GM18873 (cell line): ENCODE measurements around the gene POPDC3.
"Not testable (repeated sequence)": the region's sequence is repeated elsewhere in the genome, so short reads cannot be mapped to it uniquely, and the experiment has no call there.

Experiments used
- ATAC-seq: cut with Tn5 transposase; IDR thresholded peaks from one replicate; pipeline ENCODE4 v1.9.1; 2021; ENCODE audit warnings: mild to moderate bottlenecking, moderate library complexity, moderate number of reproducible peaks; ENCODE audit not compliant: unreplicated experiment, low FRiP score

The POPDC3 gene, protein sequence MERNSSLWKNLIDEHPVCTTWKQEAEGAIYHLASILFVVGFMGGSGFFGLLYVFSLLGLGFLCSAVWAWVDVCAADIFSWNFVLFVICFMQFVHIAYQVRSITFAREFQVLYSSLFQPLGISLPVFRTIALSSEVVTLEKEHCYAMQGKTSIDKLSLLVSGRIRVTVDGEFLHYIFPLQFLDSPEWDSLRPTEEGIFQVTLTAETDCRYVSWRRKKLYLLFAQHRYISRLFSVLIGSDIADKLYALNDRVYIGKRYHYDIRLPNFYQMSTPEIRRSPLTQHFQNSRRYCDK

DNA sequence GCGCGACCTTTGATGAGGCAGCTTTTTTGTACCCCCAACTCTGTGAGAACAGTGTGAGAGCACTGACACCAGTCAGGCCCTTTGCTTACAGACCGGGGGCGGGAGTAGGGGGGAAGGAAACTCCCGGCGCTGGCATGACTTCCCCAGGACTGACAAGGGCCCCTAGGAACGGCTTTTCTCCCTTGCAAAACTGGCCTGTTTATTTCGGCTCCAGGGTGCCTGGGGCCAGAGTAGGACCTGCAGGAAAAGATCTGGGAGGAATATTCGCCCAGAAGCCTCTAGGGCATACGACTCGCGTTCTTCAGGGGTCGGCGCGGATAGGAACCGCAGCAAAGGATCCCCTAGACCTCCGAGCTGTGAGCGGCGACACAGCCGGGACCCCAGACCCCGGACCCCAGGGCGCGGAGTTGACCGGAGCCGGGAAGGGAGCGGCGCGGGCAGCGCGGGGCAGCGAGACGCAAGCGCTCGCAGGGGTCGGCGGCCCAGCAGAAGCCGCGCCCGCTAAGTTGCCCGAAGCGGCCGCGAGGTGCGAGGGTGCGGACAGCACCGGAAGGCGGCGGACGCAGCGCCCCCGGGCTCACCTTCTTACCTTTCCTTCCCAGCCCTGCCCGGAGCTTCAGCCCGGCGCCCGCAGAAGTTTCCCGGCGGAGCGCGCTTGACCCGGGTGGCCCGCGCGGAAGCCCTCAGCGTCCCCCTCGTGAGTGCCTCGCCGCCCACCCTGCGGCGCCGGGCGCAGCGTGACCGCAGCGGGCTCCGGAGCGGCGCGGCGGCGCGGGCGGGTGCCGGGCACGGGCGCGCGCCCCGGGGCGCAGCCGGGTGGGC, at the start of gene POPDC3:
POPDC3 (minus strand) TSS at position 771 of the 822 bp plus-strand sequence. CDS start 18,105 bp downstream, outside the sequence.
- no peak for ATAC-seq

DNA sequence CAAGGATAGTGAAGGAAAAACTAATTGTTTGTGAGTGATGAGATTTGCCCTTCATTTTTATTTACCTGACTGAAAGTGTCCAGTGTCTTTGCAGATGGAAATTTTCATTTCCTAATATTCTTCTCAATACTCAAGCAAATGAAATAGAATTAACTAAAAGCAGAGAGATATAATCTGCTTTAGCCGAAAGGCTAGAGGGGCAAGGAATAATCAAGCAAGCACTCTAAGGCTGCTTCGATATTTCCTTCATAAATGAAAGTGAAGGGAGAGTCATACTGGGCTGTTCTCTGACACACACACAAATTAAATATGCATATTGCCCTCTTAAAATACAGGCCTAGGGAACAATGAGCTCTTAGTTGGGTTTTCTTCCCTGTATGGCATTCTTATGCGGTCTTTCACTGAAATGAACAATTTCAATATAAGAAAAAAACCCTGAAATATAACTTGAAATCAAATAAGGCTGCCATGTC, 47.5 kb upstream of the POPDC3 start:
- ATAC-seq = no peak

DNA sequence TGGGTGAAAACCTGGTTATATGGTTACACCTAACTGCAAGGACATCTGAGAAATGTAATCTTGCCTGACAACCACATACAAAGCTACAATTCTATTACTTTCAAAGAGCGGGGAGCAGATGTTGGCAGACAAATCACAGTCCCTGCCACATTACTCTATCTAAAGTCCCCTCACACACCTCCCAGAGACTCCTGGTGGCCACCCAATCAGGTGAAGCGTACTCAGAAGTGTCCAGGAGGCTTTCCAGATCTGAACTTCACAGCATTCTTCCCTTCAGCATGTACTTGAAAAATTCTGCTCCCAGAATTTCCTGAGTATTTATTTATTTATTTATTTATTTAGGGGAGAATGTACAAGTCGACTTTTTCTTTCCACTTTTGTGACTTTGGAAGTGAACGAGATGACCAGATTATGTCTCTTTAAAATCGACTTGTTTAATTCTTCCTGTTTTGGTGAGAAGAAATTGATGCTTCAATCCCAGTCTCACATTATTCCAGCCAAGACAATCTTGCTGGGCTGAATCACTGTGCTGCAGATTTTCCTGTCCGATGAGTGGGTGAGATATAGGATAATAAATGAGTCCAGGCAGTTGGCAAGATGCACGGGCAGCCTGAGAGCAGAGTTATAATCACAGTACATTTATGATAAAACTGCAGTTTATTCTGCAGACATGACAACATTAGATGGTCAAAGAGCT, 46.9 kb upstream of the POPDC3 start:
- ATAC-seq = no peak

DNA sequence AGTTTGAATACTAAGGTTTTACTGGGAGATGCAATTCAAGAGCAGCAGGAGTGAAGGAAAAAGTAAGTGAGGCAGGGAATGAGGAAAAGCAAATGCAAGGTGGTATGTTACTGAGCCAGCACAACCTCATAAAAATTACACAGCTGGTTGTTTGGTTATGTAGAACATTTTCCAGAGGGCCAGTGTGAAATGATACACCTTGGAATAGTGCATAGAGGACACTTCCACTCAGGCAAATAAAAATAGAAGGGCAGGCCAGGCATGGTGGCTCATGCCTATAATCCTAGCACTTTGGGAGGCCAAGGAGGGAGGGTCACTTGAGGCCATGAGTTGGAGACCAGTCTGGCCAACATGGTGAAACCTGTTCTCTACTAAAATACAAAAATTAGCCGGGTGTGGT, 43.4 kb upstream of the POPDC3 start:
- ATAC-seq = no peak

DNA sequence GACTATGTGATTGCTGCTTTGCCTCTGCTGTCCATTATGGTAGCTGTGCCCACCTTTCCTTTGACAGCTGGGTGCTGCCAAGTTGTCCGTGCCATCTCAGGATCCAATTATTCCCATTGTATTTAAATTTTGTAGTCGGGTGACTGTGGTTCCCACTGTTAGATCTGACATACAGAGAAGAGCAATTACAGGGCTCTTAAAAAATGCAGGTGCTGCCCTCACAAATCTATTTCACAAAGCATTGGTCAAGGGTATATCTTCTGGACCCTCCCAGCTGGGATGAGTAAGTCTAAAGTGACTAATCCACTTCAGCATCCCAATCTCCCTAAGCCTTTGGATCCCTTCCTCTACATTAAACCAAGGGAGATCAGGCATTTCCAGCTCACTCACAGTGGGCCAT, 41.4 kb upstream of the POPDC3 start:
- ATAC-seq = not testable (repeated sequence)

DNA sequence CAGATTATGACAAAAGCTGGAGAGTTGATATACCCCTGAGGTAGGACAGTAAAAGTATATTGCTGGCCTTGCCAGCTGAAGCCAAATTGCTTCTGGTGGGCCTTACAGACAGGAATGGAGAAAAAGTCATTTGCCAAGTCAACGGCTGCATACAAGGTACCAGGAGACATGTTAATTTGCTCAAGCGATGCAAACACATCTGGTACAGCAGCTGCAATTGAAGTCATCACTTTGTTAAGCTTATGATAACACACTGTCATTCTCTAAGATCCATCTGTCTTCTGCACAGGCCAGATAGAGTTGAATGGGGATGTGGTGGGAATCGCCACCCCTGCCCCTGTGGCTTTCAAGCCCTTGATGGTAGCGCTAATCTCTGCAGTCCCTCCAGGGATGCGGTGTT, 40.4 kb upstream of the POPDC3 start:
- ATAC-seq = no peak

DNA sequence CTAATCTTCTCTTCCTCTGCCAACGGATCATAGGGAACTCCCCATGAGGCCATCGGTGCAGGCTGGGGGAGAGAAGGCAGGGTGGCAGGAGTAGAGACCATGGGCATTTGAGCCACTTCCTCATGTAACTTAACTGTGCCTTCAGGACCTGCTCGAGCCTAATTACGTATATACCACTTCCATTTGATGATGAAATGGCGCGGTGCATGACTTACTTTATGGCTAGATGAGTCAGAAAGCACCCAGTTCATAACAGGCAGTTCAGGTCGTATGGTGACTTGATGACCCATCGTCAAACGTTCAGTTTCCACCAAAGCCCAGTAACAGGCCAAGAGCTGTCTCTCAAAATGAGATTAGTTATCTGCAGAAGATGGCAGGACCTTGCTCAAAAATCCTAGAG, 39.4 kb upstream of the POPDC3 start:
- ATAC-seq = not testable (repeated sequence)

DNA sequence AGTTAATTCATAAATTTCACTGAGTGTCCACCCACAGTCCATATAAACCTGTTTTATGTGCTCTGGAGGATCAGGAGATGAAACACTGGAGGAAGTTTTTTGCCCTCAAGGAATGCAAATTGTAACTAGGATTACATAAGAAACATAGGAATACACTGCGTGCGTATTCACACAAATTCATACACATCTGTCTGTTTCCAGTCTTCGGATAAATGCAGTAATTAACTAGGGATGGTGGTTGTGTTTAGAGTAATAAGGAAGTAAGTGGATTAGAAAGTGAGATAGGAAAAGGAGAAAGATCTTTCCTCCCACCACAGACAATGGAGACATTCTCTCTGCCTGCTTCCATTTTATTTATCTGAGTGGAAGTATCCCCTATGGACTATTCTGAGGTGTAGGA, 35.7 kb upstream of the POPDC3 start:
- no peak for ATAC-seq

DNA sequence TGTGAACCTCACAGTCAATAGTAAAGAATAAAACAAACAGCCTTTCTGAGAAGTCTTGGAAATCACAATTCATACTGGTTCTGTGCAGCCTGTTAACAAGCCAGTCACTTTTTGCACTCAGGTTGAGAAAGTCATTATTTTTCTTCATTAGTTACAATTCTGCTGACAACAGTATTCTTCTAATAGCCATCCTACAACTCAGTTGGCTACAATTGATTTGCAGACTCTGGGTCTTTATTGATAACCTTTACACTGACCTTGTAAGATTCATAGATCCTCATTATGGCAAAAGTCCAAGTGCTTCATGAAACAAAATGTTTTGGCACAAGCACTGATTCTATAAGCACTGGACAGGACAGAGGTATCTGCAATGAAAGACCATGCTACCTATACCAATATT, 34.9 kb upstream of the POPDC3 start:
- ATAC-seq = no peak

DNA sequence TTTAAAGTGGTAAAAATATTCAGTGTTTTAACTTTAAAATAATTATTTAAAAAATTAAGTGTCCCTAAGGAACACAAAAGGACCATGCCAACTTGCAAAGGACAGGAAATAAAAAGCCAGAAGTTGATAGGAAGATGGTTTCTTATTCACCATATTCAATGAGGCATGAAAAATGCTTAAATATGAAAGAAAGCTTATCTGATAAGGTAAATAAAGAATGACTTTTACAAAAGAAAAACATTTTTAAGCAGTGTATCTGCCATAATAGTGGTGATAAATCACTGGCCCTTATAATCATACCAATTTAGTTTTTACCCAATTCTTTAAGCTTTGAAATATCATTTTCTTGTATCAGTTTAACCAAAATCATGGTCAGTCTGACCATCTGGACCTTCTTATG, 33.5 kb upstream of the POPDC3 start:
- ATAC-seq = no peak

DNA sequence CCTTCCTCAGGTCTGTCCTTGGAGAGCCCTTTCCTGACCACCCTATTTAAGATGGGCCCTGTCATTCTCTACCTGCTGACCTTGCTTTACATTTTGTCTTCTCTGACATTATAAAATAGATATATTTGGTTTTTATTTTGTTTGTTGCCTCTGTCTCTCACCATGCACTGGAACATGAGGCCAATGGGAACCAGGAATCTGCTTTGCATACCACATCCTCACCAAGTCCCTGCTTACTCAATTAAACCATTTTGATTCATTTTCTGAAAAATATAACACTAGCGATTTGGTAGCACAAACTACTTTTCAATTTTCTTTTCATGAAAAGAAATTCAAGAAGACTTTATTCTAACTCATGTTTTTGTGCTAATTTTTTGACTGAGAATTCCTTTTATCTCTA, 32.8 kb upstream of the POPDC3 start:
- peak; percentile 53 for ATAC-seq

DNA sequence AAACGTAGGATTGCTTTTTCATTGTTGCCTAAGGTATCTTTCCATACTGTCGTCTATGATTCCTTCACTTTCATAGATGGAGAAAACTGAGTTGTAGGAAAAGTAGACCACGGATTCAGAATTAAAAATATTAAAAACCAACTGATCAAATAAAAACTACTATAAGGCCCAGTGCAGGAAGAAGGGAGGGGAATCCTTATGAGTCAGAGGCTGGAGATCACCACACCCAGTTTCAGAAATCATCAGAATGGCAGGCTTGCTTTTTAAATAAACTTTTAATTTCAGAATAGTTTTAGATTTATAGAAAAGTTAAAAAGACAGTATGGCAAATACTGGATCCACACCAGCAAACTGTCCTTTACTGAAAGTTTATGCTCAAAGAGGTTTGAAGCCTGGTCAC, 32.0 kb upstream of the POPDC3 start:
- no peak for ATAC-seq

DNA sequence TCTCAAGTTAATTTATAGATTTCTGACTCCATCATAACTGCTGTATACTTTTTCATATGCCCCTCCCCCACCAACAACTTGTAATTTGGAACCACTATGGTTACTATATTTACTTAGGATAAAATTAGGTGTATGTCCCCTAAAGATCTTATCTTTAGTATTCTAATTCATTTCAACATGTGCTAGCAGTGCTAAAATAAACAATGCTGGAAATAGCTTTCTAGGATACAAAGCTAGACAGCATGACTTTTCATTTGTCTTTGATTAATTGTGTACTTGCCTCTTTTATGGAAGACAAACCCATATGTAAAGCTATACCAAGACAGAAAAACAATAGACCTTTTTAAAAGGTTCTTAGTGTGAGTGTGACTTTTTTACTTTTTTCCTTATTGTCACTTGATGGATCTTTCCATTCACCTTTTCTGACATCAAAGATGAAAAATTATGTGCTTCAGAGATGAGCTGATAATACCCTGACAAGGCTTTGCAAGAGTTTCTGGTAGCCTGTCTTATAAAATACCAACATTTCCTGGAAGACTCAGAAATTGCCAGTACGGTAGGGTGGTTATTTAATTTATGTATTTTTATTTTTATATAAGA, 31.2 kb upstream of the POPDC3 start:
- ATAC-seq = no peak

DNA sequence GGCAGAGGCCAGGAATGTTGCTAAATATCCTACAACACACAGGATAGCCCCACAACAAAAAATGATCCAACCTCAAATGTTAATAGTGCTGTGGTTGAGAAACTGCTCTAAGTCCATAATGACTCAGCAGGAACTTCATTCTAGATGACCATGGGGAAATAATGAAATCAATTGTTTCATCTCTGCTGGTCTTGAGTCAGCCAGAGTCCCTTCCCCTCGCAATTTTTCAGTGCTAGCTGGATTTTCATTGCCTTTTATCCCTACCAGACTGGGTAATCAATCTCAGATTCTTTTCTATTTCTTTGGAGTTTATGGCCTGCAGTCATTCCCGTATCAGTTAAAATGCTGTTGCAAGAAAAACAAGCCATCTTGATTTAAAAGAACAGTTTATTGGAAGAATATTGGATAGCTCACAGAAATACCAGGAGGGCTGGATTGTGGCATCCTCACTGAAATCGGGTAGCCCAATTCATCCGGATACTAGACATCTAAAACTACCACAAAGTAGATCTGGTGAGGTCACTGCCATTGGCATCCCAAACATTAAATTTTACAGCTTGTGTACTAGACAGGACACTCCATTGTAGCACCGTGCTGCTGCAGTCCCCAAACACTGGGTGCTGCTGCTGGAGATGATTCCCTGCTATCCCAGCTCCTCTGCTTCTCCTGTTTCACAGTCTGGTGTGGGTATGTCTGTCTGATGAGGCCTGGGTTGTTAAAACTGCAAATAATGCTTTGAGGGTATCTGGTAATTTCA, 30.3 kb upstream of the POPDC3 start:
- ATAC-seq = no peak

DNA sequence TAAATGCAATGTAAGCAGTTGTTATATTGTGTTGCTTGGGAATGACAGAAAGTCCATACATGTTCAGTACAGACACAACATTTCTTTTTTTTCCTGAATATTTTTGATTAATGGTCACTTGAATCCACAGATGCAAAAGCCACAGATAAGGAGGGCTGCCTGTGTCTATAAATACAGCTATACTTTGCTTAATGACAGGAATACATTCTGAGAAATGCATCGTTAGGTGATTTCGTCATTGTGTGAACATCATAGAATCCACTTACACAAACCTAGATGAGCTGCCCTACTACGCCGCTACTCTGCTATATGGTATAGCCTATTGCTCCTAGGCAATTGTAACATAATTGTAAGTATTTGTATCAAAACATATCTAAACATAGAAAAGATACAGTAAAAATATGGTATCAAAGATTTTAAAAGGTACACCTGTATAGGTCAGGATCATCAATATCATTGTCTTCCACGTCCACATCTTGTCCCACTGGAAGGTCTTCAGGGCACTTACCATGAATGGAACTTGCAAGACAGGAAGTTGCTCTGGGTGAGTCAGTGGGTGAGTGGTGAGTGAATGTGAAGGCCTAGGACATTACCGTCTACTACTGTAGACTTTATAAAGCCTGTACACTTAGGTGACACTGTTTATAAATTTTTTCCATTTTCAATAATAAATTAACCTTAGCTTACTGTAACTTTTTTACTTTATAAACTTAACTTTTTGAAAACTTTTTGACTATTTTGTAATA, 27.9 kb upstream of the POPDC3 start:
- ATAC-seq = no peak

DNA sequence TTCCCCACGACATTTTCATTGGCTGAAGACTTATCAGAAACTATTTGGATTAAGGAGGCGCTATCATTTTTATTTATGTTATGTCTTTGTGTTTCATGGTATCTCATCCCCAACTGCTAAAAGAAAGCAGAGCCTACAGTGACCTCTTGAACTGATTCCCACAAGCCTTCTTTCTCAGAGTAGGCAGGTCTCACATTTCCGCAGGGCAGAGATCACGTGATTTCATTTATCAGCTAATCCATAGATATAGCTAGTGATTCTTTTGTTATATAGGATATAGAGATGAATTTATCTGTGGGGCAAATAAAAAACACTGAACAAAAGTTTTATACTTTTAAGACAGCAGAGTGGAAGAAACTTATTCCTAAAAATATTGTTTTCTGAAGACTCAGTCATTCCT, 25.0 kb upstream of the POPDC3 start:
- ATAC-seq = no peak

DNA sequence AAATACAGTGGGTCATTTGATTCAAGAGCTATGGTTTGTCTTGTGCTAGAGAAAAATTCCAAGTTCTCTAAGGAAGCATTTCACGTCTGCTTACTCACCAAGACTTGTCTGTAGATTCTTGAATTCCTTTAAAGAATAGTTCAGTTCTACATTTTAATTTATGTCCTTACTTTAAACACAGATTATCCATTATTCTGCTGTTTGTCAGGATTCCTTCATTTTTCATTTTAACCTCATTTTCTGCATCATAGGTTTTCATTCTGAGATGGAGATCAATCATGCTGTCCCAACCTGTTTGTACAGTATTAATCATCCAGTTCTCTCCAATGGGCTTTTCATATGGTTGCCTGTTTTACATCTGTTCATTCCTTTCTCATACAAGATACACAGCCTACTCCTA, 24.5 kb upstream of the POPDC3 start:
- ATAC-seq = no peak

DNA sequence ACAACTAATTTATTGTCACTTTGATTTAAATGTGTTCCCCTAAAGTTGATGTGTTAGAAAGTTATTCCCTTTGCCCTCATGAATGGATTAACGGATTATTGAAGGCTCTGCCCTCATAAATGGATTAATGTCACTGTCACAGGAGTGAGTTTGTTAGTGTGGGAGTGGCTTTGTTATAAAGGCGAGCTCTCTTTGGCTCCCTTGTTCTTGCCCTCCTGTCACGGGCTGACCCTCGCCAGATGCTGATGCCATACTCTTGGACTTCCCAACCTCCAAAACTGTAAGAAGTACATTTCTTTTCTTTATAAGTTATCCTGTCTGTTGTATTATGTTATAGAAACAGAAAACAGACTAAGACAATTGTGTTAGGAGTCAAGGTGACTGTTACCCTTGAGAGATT, 22.7 kb upstream of the POPDC3 start:
- no peak for ATAC-seq

DNA sequence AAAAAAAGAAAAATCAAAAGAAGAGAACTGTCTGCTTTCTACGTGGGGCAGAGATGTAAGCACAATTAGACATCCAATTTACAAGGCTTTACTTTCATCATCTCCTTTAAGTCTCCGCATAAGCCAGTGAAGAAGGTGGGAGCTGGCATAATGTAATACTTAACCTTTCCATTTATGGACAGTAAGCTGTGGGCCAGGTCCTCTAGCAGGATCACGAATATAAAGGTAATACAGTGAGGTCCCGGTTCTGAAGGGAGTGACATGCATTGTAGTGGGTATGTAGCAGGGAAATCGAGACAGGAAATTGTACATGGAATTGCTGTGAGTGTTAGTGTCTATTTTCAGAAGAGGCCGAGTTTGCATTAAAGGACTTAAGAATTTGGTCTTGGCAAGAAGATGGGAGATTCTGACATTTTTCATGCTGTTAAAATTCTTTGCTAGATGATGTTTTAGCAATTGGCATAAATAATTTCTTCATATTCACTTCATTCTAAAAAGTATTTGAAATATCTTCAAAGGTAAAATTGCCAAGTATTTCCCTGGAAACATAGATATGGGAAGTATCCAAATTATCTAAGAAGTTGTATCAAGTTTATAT, 20.4 kb upstream of the POPDC3 start:
- no peak for ATAC-seq
